ENCODE measurements around the gene TYMP. TPM values are rescaled to one million over a fixed set of nuclear protein-coding genes. Genes with fewer than 3 reads are reported as not detected.
A peak's percentile ranks its signal among the peaks of the same experiment; 100 is the strongest.

TYMP gene
- total RNA-seq, 1 donor from 2014 or later = 6.3 TPM

GRCh38 chr22:50508897-50509296 lies 20.9 kb downstream of the TYMP start:
- Mint-ChIP-seq H3K4me1 (ENCODE audit: unreplicated experiment) (peaks cover 20% of the 10 kb centered on the region), H3K4me3 (ENCODE audit: unreplicated experiment) (peak overlapping the region; percentile 94), H3K27me3 (ENCODE audit: unreplicated experiment) (peaks cover 10% of the 10 kb centered on the region), H3K27ac (ENCODE audit: unreplicated experiment) (peak overlapping the region; percentile 84), H3K36me3 (ENCODE audit: low read depth, unreplicated experiment) (no peaks in the 10 kb centered on the region), H3K9me3 (ENCODE audit: unreplicated experiment) (no peaks in the 10 kb centered on the region)
- TF ChIP-seq, protein P1, sequence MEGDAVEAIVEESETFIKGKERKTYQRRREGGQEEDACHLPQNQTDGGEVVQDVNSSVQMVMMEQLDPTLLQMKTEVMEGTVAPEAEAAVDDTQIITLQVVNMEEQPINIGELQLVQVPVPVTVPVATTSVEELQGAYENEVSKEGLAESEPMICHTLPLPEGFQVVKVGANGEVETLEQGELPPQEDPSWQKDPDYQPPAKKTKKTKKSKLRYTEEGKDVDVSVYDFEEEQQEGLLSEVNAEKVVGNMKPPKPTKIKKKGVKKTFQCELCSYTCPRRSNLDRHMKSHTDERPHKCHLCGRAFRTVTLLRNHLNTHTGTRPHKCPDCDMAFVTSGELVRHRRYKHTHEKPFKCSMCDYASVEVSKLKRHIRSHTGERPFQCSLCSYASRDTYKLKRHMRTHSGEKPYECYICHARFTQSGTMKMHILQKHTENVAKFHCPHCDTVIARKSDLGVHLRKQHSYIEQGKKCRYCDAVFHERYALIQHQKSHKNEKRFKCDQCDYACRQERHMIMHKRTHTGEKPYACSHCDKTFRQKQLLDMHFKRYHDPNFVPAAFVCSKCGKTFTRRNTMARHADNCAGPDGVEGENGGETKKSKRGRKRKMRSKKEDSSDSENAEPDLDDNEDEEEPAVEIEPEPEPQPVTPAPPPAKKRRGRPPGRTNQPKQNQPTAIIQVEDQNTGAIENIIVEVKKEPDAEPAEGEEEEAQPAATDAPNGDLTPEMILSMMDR (IDR thresholded peaks at IDR 0.05; ENCODE audit: unreplicated experiment) = no peak
- DNase-seq (ENCODE audit: low spot score) = no peak

DNA sequence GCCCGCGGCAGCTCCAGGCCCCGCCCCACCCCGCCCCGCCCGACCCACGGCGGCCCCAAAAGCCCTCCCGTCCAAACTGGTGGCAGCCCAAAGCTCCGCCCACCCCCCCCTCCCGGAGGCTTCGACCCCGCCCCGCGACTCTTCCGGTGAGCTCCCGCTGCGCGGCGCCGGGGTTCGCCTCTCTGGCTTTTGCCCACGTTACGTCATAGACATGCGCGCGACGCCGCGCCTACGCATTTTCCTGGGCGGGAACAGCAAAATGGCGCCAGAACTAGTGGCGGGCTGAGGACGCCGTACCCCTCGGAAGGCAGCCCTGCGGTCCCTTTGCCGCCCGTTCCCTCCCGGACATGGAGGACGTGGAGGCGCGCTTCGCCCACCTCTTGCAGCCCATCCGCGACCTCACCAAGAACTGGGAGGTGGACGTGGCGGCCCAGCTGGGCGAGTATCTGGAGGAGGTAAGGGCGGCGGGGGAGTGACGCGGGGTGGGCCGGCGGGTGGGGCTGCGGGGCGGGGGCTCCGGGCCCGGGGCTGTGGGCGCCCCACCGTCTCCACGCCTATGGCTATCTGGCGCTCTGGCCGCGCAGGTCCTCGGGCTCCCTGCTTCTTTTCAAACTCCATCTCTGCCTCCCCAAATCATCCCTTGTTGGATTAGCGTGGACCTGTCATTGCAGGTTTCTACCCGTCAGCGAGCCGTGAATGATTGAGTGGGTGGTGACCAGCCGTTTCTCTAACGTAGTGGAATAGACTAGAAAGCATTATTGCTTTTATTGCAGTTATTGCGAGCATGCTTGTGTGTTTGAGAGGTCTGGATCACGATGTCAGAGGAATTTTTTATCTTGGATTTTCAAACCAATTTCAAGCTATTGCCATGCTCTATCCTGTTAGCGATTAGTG lies 21.6 kb downstream of the TYMP start, which contains the start of gene NCAPH2:
TSS of gene NCAPH2 (plus strand) at position 234 of the 894 bp plus-strand sequence. CDS start at position 348, 114 bp downstream.
- Mint-ChIP-seq H3K4me1 (ENCODE audit: unreplicated experiment) (peaks cover 20% of the 10 kb centered on the region), H3K4me3 (ENCODE audit: unreplicated experiment) (peak within 1 kb of the TSS; percentile 95), H3K9me3 (ENCODE audit: unreplicated experiment) (no peaks in the 10 kb centered on the region), H3K36me3 (ENCODE audit: low read depth, unreplicated experiment) (no peaks in the 10 kb centered on the region), H3K27me3 (ENCODE audit: unreplicated experiment) (peaks cover 7% of the 10 kb centered on the region), H3K27ac (ENCODE audit: unreplicated experiment) (peak within 1 kb of the TSS; percentile 84)
- TF ChIP-seq, protein P1 (IDR thresholded peaks at IDR 0.05; ENCODE audit: unreplicated experiment) = no peak
- peak; percentile 96 for DNase-seq (ENCODE audit: low spot score)

DNA sequence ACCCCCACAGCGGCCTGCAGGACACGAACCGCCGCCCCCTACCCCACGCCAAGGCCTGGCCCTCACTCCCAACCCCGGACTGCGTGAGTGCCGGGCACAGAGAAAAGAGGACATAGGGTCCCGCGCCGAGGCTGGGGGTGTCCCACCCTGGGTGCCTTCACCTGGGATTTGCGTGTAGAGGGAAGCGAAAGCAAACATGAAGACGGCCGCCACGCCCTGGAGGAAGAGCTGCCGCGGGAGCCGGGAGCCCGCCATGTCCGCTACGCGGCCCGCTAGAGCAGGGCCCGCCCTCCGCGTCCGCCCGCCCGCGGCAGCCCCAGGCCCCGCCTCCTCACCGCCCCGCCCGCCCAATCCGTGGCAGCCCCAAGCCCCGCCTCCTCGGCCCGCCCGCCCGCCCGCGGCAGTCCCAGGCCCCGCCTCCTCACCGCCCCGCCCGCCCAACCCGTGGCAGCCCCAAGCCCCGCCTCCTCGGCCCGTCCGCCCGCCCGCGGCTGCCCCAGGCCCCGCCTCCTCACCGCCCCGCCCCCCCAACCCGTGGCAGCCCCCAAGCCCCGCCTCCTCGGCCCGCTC lies 22.3 kb downstream of the TYMP start, which contains the start of gene LMF2:
TSS of gene LMF2 (minus strand) at position 282 of the 570 bp plus-strand sequence. CDS start at position 255, 27 bp downstream.
- Mint-ChIP-seq H3K36me3 (ENCODE audit: low read depth, unreplicated experiment) (no peaks in the 10 kb centered on the region), H3K27ac (ENCODE audit: unreplicated experiment) (peak within 1 kb of the TSS; percentile 84), H3K9me3 (ENCODE audit: unreplicated experiment) (no peaks in the 10 kb centered on the region), H3K27me3 (ENCODE audit: unreplicated experiment) (peaks cover 7% of the 10 kb centered on the region), H3K4me3 (ENCODE audit: unreplicated experiment) (peak within 1 kb of the TSS; percentile 95), H3K4me1 (ENCODE audit: unreplicated experiment) (peaks cover 20% of the 10 kb centered on the region)
- TF ChIP-seq, protein P1 (IDR thresholded peaks at IDR 0.05; ENCODE audit: unreplicated experiment) = no peak
- peak; percentile 96 for DNase-seq (ENCODE audit: low spot score)

DNA sequence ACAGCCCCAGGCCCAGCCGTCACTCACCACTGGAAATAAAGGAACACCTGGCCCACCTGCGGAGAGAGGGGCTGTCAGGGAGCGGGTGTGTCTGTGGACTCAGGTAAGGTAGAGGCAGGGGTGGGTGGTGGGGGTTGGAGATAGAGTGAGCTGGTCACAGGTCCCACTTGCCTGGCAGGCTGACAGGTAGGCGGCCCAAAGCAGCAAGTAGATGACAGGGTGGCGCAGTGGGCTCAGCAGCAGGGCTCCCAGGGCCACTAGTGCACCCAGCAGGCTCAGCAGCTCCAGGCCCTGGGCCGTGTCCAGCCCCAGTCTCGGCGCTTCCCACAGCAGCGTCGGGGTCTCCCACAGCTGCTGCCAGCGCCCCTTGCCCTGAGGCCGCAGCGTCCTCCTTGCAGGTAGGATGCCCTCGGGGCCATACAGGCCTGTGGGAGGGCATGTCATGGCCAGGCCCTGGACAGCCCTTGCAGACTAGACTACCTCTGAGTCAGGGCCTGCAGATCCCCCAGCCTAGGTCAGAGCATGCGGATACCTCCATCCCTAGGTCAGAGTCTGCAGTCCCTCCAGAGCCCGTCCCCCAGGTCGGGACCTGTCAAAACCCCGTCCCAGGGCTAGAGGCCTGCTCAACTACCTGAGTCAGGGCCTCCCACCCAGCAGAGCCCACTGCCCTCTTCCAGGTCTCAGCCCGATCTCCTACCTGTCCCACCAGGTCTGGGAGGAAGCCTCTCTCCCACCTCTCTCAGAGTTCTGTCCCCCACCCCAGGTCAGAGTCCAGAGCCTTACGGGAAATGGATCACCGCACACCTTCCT lies 23.0 kb downstream of the TYMP start:
- H3K9me3 Mint-ChIP-seq (ENCODE audit: unreplicated experiment) = no peaks in the 10 kb centered on the region
- DNase-seq (ENCODE audit: low spot score) = no peak
- peak overlapping the region; percentile 95 for H3K4me3 Mint-ChIP-seq (ENCODE audit: unreplicated experiment)
- peaks cover 7% of the 10 kb centered on the region for H3K27me3 Mint-ChIP-seq (ENCODE audit: unreplicated experiment)
- TF ChIP-seq, protein P1 (IDR thresholded peaks at IDR 0.05; ENCODE audit: unreplicated experiment) = no peak
- peak overlapping the region; percentile 30 for H3K27ac Mint-ChIP-seq (ENCODE audit: unreplicated experiment)
- H3K36me3 Mint-ChIP-seq (ENCODE audit: low read depth, unreplicated experiment) = no peaks in the 10 kb centered on the region
- H3K4me1 Mint-ChIP-seq (ENCODE audit: unreplicated experiment) = peaks cover 16% of the 10 kb centered on the region
